AG04449 (cell line): Measurements from ENCODE around the gene JPH2.

ENCODE experiments used
- CTCF ChIA-PET: fragments of 350-600 bp; formaldehyde crosslinking; extraction: SDS; loops from one replicate; lab custom pipeline; 2021; ENCODE audit warnings: antibody characterized with exemption; lab: Yijun Ruan, JAX
- POLR2A ChIA-PET: fragments of 400-600, 350-600 bp; formaldehyde crosslinking; extraction: SDS; loops from one replicate; lab custom pipeline; 2020; ENCODE audit warnings: antibody characterized with exemption, inconsistent platforms; lab: Yijun Ruan, JAX
- DNase-seq: peaks from one replicate; pipeline ENCODE4 v3.0.0-alpha.2; 2010; ENCODE audit warnings: low read depth, low spot score
- H3K4me3 ChIP-seq: 2 replicates; pipeline ENCODE4 v1.5.1; 2011; ENCODE audit warnings: low read depth, mild to moderate bottlenecking, control low read depth, low read length
- CTCF ChIP-seq: IDR thresholded peaks from one replicate; pipeline ENCODE4 v1.5.1; 2011; ENCODE audit warnings: mild to moderate bottlenecking, moderate library complexity, low read length, control low read depth, inconsistent platforms; ENCODE audit not compliant: insufficient read depth; ENCODE audit errors: missing control alignments

JPH2 gene

GRCh38 chr20:44125332-44126127 is 61.5 kb downstream of the JPH2 start:
- no peak for TF ChIP-seq CTCF
- H3K4me3 ChIP-seq, result no peak overlapping the region
- no peak for DNase-seq
- POLR2A ChIA-PET, result no interaction called here
- CTCF ChIA-PET, result interaction anchor here (2.6 to 6.9 kb wide), 3 partner anchors 9 to 65 kb away, joined by 8 to 53 read pairs (median 20); no protein-coding TSS in a partner anchor

GRCh38 chr20:44123874-44124535 is 63.0 kb downstream of the JPH2 start:
- no peak overlapping the region for H3K4me3 ChIP-seq
- no peak for TF ChIP-seq CTCF
- no peak for DNase-seq
- CTCF ChIA-PET, result interaction anchor here (0.7 to 2.6 kb wide), 3 partner anchors 10 to 66 kb away, joined by 3 to 20 read pairs (median 5); no protein-coding TSS in a partner anchor
- POLR2A ChIA-PET, result no interaction called here

DNA sequence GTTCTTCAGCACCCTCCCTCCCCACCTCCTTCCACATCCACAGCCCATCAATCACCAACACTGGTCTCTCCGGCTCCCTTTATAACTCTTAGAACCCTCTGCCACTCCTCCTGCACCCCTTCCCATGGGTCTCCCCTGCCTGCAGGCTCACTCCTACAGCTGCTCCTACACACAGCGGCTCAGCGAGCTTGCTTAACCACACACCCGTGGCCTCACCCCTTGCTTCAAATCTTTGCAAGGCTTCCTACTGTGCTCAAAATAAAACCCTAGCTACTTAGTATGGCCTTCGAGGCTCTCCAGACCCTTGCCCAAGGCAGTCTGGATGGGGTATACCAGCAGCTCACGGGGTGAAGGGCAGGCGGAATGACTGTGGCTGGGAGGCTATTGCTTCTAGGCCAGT is 63.7 kb downstream of the JPH2 start:
- no peak for DNase-seq
- CTCF ChIA-PET, result interaction anchor here (0.7 to 2.6 kb wide), 3 partner anchors 9 to 67 kb away, joined by 3 to 20 read pairs (median 5); no protein-coding TSS in a partner anchor
- H3K4me3 ChIP-seq, result no peak overlapping the region
- TF ChIP-seq CTCF, result no peak
- POLR2A ChIA-PET, result no interaction called here

DNA sequence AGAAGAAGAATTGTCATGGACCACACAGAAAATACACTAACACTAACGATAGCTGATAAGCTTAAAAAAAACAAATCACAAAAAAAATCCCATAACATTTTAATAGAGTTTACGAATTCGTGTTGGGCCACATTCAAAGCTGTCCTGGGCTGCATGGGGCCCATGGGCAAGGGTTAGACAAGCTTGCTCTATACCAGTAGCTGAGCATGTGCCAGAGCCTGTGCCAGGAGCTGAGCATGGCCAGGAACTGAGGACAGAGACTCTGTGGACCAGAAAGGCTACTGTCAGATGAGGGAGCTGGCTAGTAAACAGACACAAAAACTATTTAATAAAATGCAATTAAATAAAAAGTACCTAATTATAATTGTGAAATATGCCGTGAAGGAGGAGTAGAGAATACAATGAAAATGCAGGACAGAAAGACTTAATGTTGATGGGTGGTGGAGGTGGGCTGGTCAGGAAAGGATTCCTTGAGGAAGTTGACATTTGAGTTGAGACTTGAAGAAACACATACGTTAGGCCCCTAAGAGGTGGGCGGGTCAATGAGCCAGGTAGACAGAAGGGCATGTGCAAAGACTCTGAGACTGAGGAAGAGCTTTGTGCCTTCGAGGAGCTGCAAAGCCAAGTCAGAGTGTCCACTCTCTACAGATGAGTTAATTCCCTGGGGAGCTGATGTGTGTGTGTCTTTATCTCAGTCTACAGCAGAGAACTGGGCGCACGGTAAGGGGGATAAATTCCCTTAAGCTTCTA is 66.1 kb downstream of the JPH2 start:
- DNase-seq, result no peak
- no peak for TF ChIP-seq CTCF
- CTCF ChIA-PET, result interaction anchor here (0.6 to 18.1 kb wide), 11 partner anchors 10 to 584 kb away, joined by 3 to 820 read pairs (median 3); partner anchors contain the start of gene JPH2
- H3K4me3 ChIP-seq, result no peak overlapping the region
- POLR2A ChIA-PET, result no interaction called here

- TF ChIP-seq CTCF, result no peak
- ChIA-PET POLR2A (no interaction called here), CTCF (interaction anchor here (0.7 to 18.1 kb wide), 19 partner anchors 8 to 669 kb away, joined by 3 to 820 read pairs (median 8); partner anchors contain the start of genes FITM2, JPH2 and OSER1)
- H3K4me3 ChIP-seq, result no peak overlapping the region
- no peak for DNase-seq
These were observed 68.6 kb downstream of the JPH2 start for GRCh38 chr20:44118185-44119033.
